ENCODE results near the gene GAS2L2. TPM values are rescaled to one million over a fixed set of nuclear protein-coding genes. Genes with fewer than 3 reads are reported as not detected.

Gene GAS2L2
- total RNA-seq, 2 donors from 2014 or later, result 0.09 TPM; not detected in 1

DNA sequence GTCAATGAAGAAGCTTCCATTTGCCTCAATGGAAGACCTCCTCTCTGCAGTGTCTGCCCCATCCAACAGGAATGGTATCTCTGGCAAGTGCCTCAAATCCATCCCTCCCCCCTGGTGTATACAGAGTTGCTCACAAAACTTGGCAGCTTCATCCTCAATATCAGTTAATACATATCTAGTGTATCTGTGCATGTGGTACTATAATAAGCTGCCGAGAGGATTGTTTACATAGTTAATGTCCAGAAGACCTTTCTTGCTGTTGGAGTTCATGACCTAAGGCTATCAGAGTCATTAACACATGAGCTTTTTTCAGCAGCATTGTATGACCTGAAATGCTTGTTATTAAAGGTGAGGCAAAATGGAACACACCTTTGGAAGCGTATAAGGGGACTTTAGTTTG is 35.6 kb downstream of the GAS2L2 start:
- peaks cover 79% of the 10 kb centered on the region for H3K36me3 ChIP-seq (ENCODE audit: control insufficient read depth, insufficient read depth, low read length)
- H3K9ac ChIP-seq (ENCODE audit: extremely low read depth, low read length, poor library complexity, severe bottlenecking), result no peak overlapping the region
- no peak for DNase-seq
- Mint-ChIP-seq H3K36me3 (ENCODE audit: low read depth) (peaks cover 31% of the 10 kb centered on the region), H3K27ac (no peak overlapping the region), H3K27me3 (ENCODE audit: insufficient read depth) (no peaks in the 10 kb centered on the region), H3K9me3 (no peaks in the 10 kb centered on the region), H3K4me1 (peaks cover 14% of the 10 kb centered on the region), H3K4me3 (no peak overlapping the region)
- peaks cover 6% of the 10 kb centered on the region for H3K4me1 ChIP-seq (ENCODE audit: control insufficient read depth, insufficient read depth, low read length)
- no peak overlapping the region for H3K4me3 ChIP-seq (ENCODE audit: low read length)
- H3K9me3 ChIP-seq (ENCODE audit: control insufficient read depth, low read length), result no peaks in the 10 kb centered on the region
- no peak overlapping the region for H3K27ac ChIP-seq (ENCODE audit: low read depth, low read length)
- 88 to 100% methylated on average over 2 of the region's 2 CpGs for WGBS, 2 experiments (ENCODE audit: insufficient coverage in 1 of 2, insufficient read length in 1 of 2)
- H3K27me3 ChIP-seq (ENCODE audit: control insufficient read depth, insufficient read depth, low read length, poor library complexity, severe bottlenecking), result no peaks in the 10 kb centered on the region
- TF ChIP-seq CTCF (conservative IDR thresholded peaks at IDR 0.05), result no peak

- TF ChIP-seq CTCF (conservative IDR thresholded peaks at IDR 0.05), result no peak
Observed at GRCh38 chr17:35716897-35717465, 36.1 kb downstream of the GAS2L2 start.

GRCh38 chr17:35716173-35716572 is 36.9 kb downstream of the GAS2L2 start:
- Histone ChIP-seq H3K9me3 (ENCODE audit: control insufficient read depth, low read length) (no peaks in the 10 kb centered on the region), H3K27ac (ENCODE audit: low read depth, low read length) (no peak overlapping the region), H3K4me1 (ENCODE audit: control insufficient read depth, insufficient read depth, low read length) (peaks cover 6% of the 10 kb centered on the region), H3K36me3 (ENCODE audit: control insufficient read depth, insufficient read depth, low read length) (peaks cover 75% of the 10 kb centered on the region), H3K27me3 (ENCODE audit: control insufficient read depth, insufficient read depth, low read length, poor library complexity, severe bottlenecking) (no peaks in the 10 kb centered on the region), H3K4me3 (ENCODE audit: low read length) (no peak overlapping the region), H3K9ac (ENCODE audit: extremely low read depth, low read length, poor library complexity, severe bottlenecking) (no peak overlapping the region)
- H3K4me1 Mint-ChIP-seq, result peaks cover 14% of the 10 kb centered on the region
- H3K9me3 Mint-ChIP-seq, result no peaks in the 10 kb centered on the region
- DNase-seq, result no peak
- TF ChIP-seq CTCF (conservative IDR thresholded peaks at IDR 0.05), result no peak
- no peak overlapping the region for H3K4me3 Mint-ChIP-seq
- no peaks in the 10 kb centered on the region for H3K27me3 Mint-ChIP-seq (ENCODE audit: insufficient read depth)
- 95 to 100% methylated on average over 2 to 3 of the region's 3 CpGs for WGBS, 2 experiments (ENCODE audit: insufficient coverage in 1 of 2, insufficient read length in 1 of 2)
- H3K36me3 Mint-ChIP-seq (ENCODE audit: low read depth), result peaks cover 34% of the 10 kb centered on the region
- H3K27ac Mint-ChIP-seq, result no peak overlapping the region

More at GRCh38 chr17:35716897-35717465, 36.1 kb downstream of the GAS2L2 start:
- no peak for DNase-seq
- Mint-ChIP-seq H3K27me3 (ENCODE audit: insufficient read depth) (no peaks in the 10 kb centered on the region), H3K4me1 (peaks cover 14% of the 10 kb centered on the region), H3K4me3 (no peak overlapping the region), H3K27ac (no peak overlapping the region), H3K36me3 (ENCODE audit: low read depth) (peaks cover 32% of the 10 kb centered on the region), H3K9me3 (no peaks in the 10 kb centered on the region)
- WGBS, 2 experiments (ENCODE audit: insufficient coverage in 1 of 2, insufficient read length in 1 of 2), result 96 to 100% methylated on average over 3 to 4 of the region's 4 CpGs
- Histone ChIP-seq H3K27me3 (ENCODE audit: control insufficient read depth, insufficient read depth, low read length, poor library complexity, severe bottlenecking) (no peaks in the 10 kb centered on the region), H3K36me3 (ENCODE audit: control insufficient read depth, insufficient read depth, low read length) (peaks cover 81% of the 10 kb centered on the region), H3K4me3 (ENCODE audit: low read length) (no peak overlapping the region), H3K4me1 (ENCODE audit: control insufficient read depth, insufficient read depth, low read length) (peaks cover 6% of the 10 kb centered on the region), H3K9me3 (ENCODE audit: control insufficient read depth, low read length) (no peaks in the 10 kb centered on the region), H3K9ac (ENCODE audit: extremely low read depth, low read length, poor library complexity, severe bottlenecking) (no peak overlapping the region), H3K27ac (ENCODE audit: low read depth, low read length) (no peak overlapping the region)
